Esophagus muscularis mucosa (tissue), 3 donors: ENCODE results near the gene SOST.

Source experiments
- POLR2AphosphoS5 ChIP-seq, 2 donors: sonication (generic); formaldehyde crosslinking; IDR thresholded peaks; one replicate each; pipeline ENCODE4 v1.6.1; 2017; ENCODE audit warnings: antibody characterized with exemption in 2 of 2
- TF ChIP-seq, protein P1 (sequence below), 3 experiments: fragments of 200-600 bp in 2 of 3; fragments of 450-650 bp in 1 of 3; sonication (generic) in 2 of 3; IDR thresholded peaks; one replicate each; pipeline ENCODE4 v1.5.1; 2017 to 2019; ENCODE audit warnings: antibody characterized with exemption in 3 of 3, mild to moderate bottlenecking in 2 of 3, moderate library complexity in 1 of 3

DNA sequence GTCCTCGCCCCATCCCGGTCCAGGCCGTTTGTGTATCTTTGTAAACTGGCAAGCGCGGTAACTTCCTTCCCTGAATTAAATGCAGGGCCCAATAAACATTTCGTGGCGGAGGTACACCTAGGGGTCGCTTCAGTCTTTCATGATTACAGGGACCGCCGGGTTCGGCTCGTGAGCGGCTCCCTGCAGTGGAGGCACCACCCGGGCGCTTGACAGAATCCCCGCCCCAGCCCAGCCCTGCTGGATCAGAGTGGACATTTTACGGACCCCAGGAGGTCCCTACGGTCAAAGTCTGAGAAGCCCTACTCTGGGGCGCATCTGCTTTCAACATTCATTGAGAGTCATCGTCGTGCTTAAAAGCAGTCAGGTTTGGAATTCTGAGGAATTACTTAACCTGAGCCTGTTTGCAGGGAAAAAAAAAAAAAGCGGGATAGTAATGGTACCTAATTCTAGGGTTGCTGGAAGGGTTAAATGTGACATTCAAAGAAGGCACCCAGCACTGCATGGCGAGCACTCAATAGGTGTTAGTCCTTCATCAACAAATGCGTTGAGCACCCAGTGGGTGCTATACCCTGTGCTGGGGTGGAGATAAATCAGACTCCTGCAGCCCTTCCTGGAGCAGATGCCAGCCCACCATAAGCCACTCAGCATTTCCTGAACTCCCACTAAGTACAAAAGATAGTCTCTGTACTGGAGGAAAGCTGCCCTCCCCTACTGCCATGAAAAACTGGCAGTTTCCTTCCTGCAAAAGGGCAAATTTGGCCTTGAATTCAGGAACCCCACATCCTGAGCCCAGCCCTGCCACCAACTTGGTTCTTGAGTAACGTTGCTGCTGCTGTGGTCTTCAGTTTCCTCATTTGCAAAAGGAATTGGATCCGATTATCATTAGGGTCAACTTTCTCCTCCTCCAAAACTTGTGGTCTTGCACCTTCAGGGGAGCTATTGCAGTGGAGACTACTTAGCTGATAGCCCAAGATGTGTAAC, 20.8 kb upstream of the SOST start:
- TF ChIP-seq, protein P1, sequence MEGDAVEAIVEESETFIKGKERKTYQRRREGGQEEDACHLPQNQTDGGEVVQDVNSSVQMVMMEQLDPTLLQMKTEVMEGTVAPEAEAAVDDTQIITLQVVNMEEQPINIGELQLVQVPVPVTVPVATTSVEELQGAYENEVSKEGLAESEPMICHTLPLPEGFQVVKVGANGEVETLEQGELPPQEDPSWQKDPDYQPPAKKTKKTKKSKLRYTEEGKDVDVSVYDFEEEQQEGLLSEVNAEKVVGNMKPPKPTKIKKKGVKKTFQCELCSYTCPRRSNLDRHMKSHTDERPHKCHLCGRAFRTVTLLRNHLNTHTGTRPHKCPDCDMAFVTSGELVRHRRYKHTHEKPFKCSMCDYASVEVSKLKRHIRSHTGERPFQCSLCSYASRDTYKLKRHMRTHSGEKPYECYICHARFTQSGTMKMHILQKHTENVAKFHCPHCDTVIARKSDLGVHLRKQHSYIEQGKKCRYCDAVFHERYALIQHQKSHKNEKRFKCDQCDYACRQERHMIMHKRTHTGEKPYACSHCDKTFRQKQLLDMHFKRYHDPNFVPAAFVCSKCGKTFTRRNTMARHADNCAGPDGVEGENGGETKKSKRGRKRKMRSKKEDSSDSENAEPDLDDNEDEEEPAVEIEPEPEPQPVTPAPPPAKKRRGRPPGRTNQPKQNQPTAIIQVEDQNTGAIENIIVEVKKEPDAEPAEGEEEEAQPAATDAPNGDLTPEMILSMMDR (IDR thresholded peaks at IDR 0.05) = peak in 2 of 3 experiments; percentile 12 to 27
- peak in 1 of 2 donors; percentile 76 for TF ChIP-seq POLR2AphosphoS5 (IDR thresholded peaks at IDR 0.05)
